HG02798 (cell line): ENCODE results near the gene SORCS2.
"Not testable (repeated sequence)": the region's sequence is repeated elsewhere in the genome, so short reads cannot be mapped to it uniquely, and the experiment has no call there.

Source experiments
- ATAC-seq: cut with Tn5 transposase; IDR thresholded peaks from one replicate; pipeline ENCODE4 v1.9.1; 2021; ENCODE audit warnings: mild to moderate bottlenecking; ENCODE audit not compliant: unreplicated experiment, poor library complexity

SORCS2 gene

GRCh38 chr4:7573576-7574091 lies 381.3 kb downstream of the SORCS2 start:
- no peak for ATAC-seq

- ATAC-seq, result no peak
Measured at GRCh38 chr4:7574287-7575014, 382.1 kb downstream of the SORCS2 start.

- ATAC-seq, result no peak
Measured at GRCh38 chr4:7575426-7575825, 383.1 kb downstream of the SORCS2 start.

GRCh38 chr4:7577361-7578039 lies 385.2 kb downstream of the SORCS2 start:
- ATAC-seq, result not testable (repeated sequence)

- ATAC-seq, result no peak
Measured at GRCh38 chr4:7581477-7581876, 389.1 kb downstream of the SORCS2 start.

GRCh38 chr4:7582313-7583097 lies 390.2 kb downstream of the SORCS2 start:
- ATAC-seq, result no peak

GRCh38 chr4:7584098-7584497 lies 391.8 kb downstream of the SORCS2 start:
- ATAC-seq, result no peak

GRCh38 chr4:7584606-7585159 lies 392.3 kb downstream of the SORCS2 start:
- ATAC-seq, result no peak

GRCh38 chr4:7585768-7586167 lies 393.4 kb downstream of the SORCS2 start:
- no peak for ATAC-seq

GRCh38 chr4:7587433-7588405 lies 395.4 kb downstream of the SORCS2 start:
- ATAC-seq, result no peak

- no peak for ATAC-seq
Measured at GRCh38 chr4:7590189-7590588, 397.9 kb downstream of the SORCS2 start.

- no peak for ATAC-seq
Measured at GRCh38 chr4:7590899-7591298, 398.6 kb downstream of the SORCS2 start.

GRCh38 chr4:7591409-7592053 lies 399.2 kb downstream of the SORCS2 start:
- no peak for ATAC-seq

GRCh38 chr4:7593646-7594412 lies 401.5 kb downstream of the SORCS2 start:
- no peak for ATAC-seq

- no peak for ATAC-seq
Measured at GRCh38 chr4:7595934-7596461, 403.7 kb downstream of the SORCS2 start.

- ATAC-seq, result no peak
Measured at GRCh38 chr4:7596918-7597606, 404.7 kb downstream of the SORCS2 start.
